Measurements from ENCODE around the gene PTGS1.

DNA sequence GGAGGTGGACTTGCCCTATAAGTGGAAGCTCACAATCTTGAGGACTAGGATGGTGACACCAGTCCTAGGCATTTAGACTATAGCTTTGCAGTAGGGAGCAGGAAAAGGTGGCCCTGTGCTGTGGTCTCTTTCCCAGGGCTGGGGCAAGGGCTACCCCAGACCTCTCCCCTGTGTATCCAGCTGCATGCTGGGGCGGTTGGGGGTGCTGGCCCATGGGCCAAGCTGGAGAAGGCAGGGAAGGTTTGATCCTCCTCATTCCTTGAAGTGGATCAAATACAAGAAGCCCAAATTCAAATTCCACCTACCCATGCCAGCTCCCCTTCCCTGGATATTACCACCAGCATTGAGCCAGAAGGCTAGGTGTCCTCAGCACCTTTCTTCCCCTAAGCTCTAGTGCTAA lies 2.2 kb upstream of the PTGS1 start:
- no peak for TF ChIP-seq EP300 (IDR thresholded peaks at IDR 0.05; ENCODE audit: low read depth)
- TF ChIP-seq, protein P1, sequence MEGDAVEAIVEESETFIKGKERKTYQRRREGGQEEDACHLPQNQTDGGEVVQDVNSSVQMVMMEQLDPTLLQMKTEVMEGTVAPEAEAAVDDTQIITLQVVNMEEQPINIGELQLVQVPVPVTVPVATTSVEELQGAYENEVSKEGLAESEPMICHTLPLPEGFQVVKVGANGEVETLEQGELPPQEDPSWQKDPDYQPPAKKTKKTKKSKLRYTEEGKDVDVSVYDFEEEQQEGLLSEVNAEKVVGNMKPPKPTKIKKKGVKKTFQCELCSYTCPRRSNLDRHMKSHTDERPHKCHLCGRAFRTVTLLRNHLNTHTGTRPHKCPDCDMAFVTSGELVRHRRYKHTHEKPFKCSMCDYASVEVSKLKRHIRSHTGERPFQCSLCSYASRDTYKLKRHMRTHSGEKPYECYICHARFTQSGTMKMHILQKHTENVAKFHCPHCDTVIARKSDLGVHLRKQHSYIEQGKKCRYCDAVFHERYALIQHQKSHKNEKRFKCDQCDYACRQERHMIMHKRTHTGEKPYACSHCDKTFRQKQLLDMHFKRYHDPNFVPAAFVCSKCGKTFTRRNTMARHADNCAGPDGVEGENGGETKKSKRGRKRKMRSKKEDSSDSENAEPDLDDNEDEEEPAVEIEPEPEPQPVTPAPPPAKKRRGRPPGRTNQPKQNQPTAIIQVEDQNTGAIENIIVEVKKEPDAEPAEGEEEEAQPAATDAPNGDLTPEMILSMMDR (IDR thresholded peaks at IDR 0.05), result no peak
- no peak for TF ChIP-seq POLR2A (IDR thresholded peaks at IDR 0.05)
